ENCODE results near the gene TFF2. TPM values are rescaled to one million over a fixed set of nuclear protein-coding genes. Genes with fewer than 3 reads are reported as not detected.

Gene TFF2
- polyA plus RNA-seq, 3 donors = not detected

GRCh38 chr21:42362198-42362597, 11.4 kb upstream of the TFF2 start:
- no peak for DNase-seq
- TF ChIP-seq, protein P1, sequence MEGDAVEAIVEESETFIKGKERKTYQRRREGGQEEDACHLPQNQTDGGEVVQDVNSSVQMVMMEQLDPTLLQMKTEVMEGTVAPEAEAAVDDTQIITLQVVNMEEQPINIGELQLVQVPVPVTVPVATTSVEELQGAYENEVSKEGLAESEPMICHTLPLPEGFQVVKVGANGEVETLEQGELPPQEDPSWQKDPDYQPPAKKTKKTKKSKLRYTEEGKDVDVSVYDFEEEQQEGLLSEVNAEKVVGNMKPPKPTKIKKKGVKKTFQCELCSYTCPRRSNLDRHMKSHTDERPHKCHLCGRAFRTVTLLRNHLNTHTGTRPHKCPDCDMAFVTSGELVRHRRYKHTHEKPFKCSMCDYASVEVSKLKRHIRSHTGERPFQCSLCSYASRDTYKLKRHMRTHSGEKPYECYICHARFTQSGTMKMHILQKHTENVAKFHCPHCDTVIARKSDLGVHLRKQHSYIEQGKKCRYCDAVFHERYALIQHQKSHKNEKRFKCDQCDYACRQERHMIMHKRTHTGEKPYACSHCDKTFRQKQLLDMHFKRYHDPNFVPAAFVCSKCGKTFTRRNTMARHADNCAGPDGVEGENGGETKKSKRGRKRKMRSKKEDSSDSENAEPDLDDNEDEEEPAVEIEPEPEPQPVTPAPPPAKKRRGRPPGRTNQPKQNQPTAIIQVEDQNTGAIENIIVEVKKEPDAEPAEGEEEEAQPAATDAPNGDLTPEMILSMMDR (IDR thresholded peaks at IDR 0.05) = no peak
- H3K4me2 ChIP-seq (replicated peaks; ENCODE audit: extremely low read depth, low read length, poor library complexity, severe bottlenecking) = no peak overlapping the region
- H2AFZ ChIP-seq (ENCODE audit: insufficient read depth, low read depth, low read length, poor library complexity, severe bottlenecking) = no peak overlapping the region
- H4K20me1 ChIP-seq (ENCODE audit: insufficient read depth, low read length) = no peaks in the 10 kb centered on the region
- H3K36me3 ChIP-seq (replicated peaks in 1 of 2; ENCODE audit: control insufficient read depth in 1 of 2, insufficient read depth in 2 of 2, low read length in 2 of 2) = no peaks in the 10 kb centered on the region
- peaks cover 0 to 6% of the 10 kb centered on the region in 2 donors for H3K4me1 ChIP-seq (ENCODE audit: control insufficient read depth in 1 of 2, insufficient read depth in 2 of 2, low read length in 2 of 2)
- Mint-ChIP-seq H3K9me3 (peaks cover 0 to 10% (median 3%) of the 10 kb centered on the region in 7 donors), H3K27me3 (ENCODE audit: low read depth in 3 of 3) (peaks cover 0 to 14% (median 12%) of the 10 kb centered on the region in 3 donors), H3K4me1 (peaks cover 9% of the 10 kb centered on the region), H3K4me3 (no peak overlapping the region), H3K27ac (no peak overlapping the region), H3K36me3 (no peaks in the 10 kb centered on the region)
- WGBS (ENCODE audit: insufficient coverage) = 100% methylated on average over 4 of the region's 12 CpGs
- H3K4me3 ChIP-seq (replicated peaks in 1 of 3; ENCODE audit: low read depth in 2 of 3, low read length in 3 of 3) = no peak overlapping the region
- no peaks in the 10 kb centered on the region for H3K27me3 ChIP-seq (ENCODE audit: control insufficient read depth in 2 of 2, insufficient read depth in 2 of 2, low read length in 2 of 2)
- intact Hi-C loops (cut with micrococcal nuclease) = no loop called here
- H3K27ac ChIP-seq (ENCODE audit: low read depth in 1 of 2, low read length in 2 of 2) = no peak overlapping the region
- H3K79me2 ChIP-seq (ENCODE audit: insufficient read depth, low read length) = no peaks in the 10 kb centered on the region
- peaks cover 3 to 8% of the 10 kb centered on the region in 2 donors for H3K9me3 ChIP-seq (replicated peaks in 1 of 2; ENCODE audit: control insufficient read depth in 1 of 2, insufficient read depth in 1 of 2, low read length in 2 of 2)
- H3K9ac ChIP-seq (ENCODE audit: insufficient read depth, low read length, poor library complexity, severe bottlenecking) = no peak overlapping the region

- peaks cover 0 to 15% (median 8%) of the 10 kb centered on the region in 7 donors for H3K9me3 Mint-ChIP-seq
- Histone ChIP-seq H3K27ac (ENCODE audit: low read depth in 1 of 2, low read length in 2 of 2) (no peak overlapping the region), H3K27me3 (ENCODE audit: control insufficient read depth in 2 of 2, insufficient read depth in 2 of 2, low read length in 2 of 2) (no peaks in the 10 kb centered on the region), H3K9me3 (replicated peaks in 1 of 2; ENCODE audit: control insufficient read depth in 1 of 2, insufficient read depth in 1 of 2, low read length in 2 of 2) (peaks cover 3 to 12% of the 10 kb centered on the region in 2 donors), H3K9ac (ENCODE audit: insufficient read depth, low read length, poor library complexity, severe bottlenecking) (no peak overlapping the region), H3K36me3 (replicated peaks in 1 of 2; ENCODE audit: control insufficient read depth in 1 of 2, insufficient read depth in 2 of 2, low read length in 2 of 2) (no peaks in the 10 kb centered on the region), H2AFZ (ENCODE audit: insufficient read depth, low read depth, low read length, poor library complexity, severe bottlenecking) (no peak overlapping the region), H3K79me2 (ENCODE audit: insufficient read depth, low read length) (no peaks in the 10 kb centered on the region), H3K4me2 (replicated peaks; ENCODE audit: extremely low read depth, low read length, poor library complexity, severe bottlenecking) (no peak overlapping the region), H4K20me1 (ENCODE audit: insufficient read depth, low read length) (no peaks in the 10 kb centered on the region), H3K4me1 (ENCODE audit: control insufficient read depth in 1 of 2, insufficient read depth in 2 of 2, low read length in 2 of 2) (peaks cover 0 to 6% of the 10 kb centered on the region in 2 donors), H3K4me3 (replicated peaks in 1 of 3; ENCODE audit: low read depth in 2 of 3, low read length in 3 of 3) (no peak overlapping the region)
- TF ChIP-seq, protein P1 (IDR thresholded peaks at IDR 0.05) = no peak
- no peaks in the 10 kb centered on the region for H3K36me3 Mint-ChIP-seq
- no peak for DNase-seq
- peaks cover 1 to 16% (median 12%) of the 10 kb centered on the region in 3 donors for H3K27me3 Mint-ChIP-seq (ENCODE audit: low read depth in 3 of 3)
- H3K27ac Mint-ChIP-seq = no peak overlapping the region
- 60% methylated on average over 1 of the region's 7 CpGs for WGBS (ENCODE audit: insufficient coverage)
- no peak overlapping the region for H3K4me3 Mint-ChIP-seq
- peaks cover 9% of the 10 kb centered on the region for H3K4me1 Mint-ChIP-seq
- intact Hi-C loops (cut with micrococcal nuclease) = no loop called here
These were observed 10.5 kb upstream of the TFF2 start for GRCh38 chr21:42361286-42361685.

Data from CD14-positive monocyte (primary cell).